PC-3 (cell line): ENCODE results near the gene SQOR.

ENCODE experiments used
- CTCF ChIP-seq: fragments of 300-600 bp; sonication (generic); conservative IDR thresholded peaks from 2 replicates; pipeline ENCODE4 v1.5.1; 2017; ENCODE audit warnings: antibody characterized with exemption, low read depth, mild to moderate bottlenecking, low read length
- EZH2 ChIP-seq: fragments of 300-600 bp; sonication (generic); IDR thresholded peaks from one replicate; pipeline ENCODE4 v1.6.1; 2017; ENCODE audit warnings: antibody characterized with exemption, mild to moderate bottlenecking, low read length; ENCODE audit not compliant: unreplicated experiment
- EZH2phosphoT487 ChIP-seq: fragments of 300-600 bp; sonication (generic); IDR thresholded peaks from 2 replicates; pipeline ENCODE4 v1.6.1; 2018; ENCODE audit warnings: mild to moderate bottlenecking, antibody characterized with exemption, low read length, borderline replicate concordance

- no peak for TF ChIP-seq CTCF
- no peak for TF ChIP-seq EZH2
- TF ChIP-seq EZH2phosphoT487 = no peak
Observed at GRCh38 chr15:45646220-45646619, 11.4 kb downstream of the SQOR start.
